HG03139 (cell line): ENCODE results near the gene ZC3H4.
"Not testable (repeated sequence)": the region's sequence is repeated elsewhere in the genome, so short reads cannot be mapped to it uniquely, and the experiment has no call there.

Source experiments
- ATAC-seq: cut with Tn5 transposase; IDR thresholded peaks from one replicate; pipeline ENCODE4 v1.9.1; 2021; ENCODE audit not compliant: unreplicated experiment

Gene ZC3H4

GRCh38 chr19:47086280-47086679 lies 27.3 kb downstream of the ZC3H4 start:
- ATAC-seq, result no peak

- no peak for ATAC-seq
Observed at GRCh38 chr19:47084879-47085439, 28.6 kb downstream of the ZC3H4 start.

GRCh38 chr19:47082493-47082892 lies 31.1 kb downstream of the ZC3H4 start:
- no peak for ATAC-seq

GRCh38 chr19:47081095-47081494 lies 32.5 kb downstream of the ZC3H4 start:
- no peak for ATAC-seq

- ATAC-seq, result not testable (repeated sequence)
Observed at GRCh38 chr19:47078351-47078750, 35.2 kb downstream of the ZC3H4 start.

GRCh38 chr19:47075941-47076340 lies 37.6 kb downstream of the ZC3H4 start:
- no peak for ATAC-seq

GRCh38 chr19:47075179-47075810 lies 38.3 kb downstream of the ZC3H4 start:
- no peak for ATAC-seq

GRCh38 chr19:47074621-47075020 lies 39.0 kb downstream of the ZC3H4 start:
- no peak for ATAC-seq

- ATAC-seq, result no peak
Observed at GRCh38 chr19:47073574-47073973, 40.0 kb downstream of the ZC3H4 start.

GRCh38 chr19:47072323-47072722 lies 41.3 kb downstream of the ZC3H4 start:
- ATAC-seq, result no peak

GRCh38 chr19:47071731-47072130 lies 41.8 kb downstream of the ZC3H4 start:
- ATAC-seq, result no peak

GRCh38 chr19:47070756-47071155 lies 42.8 kb downstream of the ZC3H4 start:
- no peak for ATAC-seq

- ATAC-seq, result no peak
Observed at GRCh38 chr19:47069795-47070194, 43.8 kb downstream of the ZC3H4 start.

- ATAC-seq, result no peak
Observed at GRCh38 chr19:47068876-47069406, 44.6 kb downstream of the ZC3H4 start.

GRCh38 chr19:47068246-47068645 lies 45.3 kb downstream of the ZC3H4 start:
- ATAC-seq, result no peak

- ATAC-seq, result no peak
Observed at GRCh38 chr19:47067215-47067847, 46.2 kb downstream of the ZC3H4 start.

- no peak for ATAC-seq
Observed at GRCh38 chr19:47066376-47067214, 47.0 kb downstream of the ZC3H4 start.

GRCh38 chr19:47065242-47065641 lies 48.3 kb downstream of the ZC3H4 start:
- ATAC-seq, result no peak

GRCh38 chr19:47063874-47064273 lies 49.7 kb downstream of the ZC3H4 start:
- no peak for ATAC-seq

- ATAC-seq, result no peak
Observed at GRCh38 chr19:47058621-47059022, 55.0 kb downstream of the ZC3H4 start.

GRCh38 chr19:47057328-47057727 lies 56.2 kb downstream of the ZC3H4 start:
- ATAC-seq, result no peak
